GM19025 (cell line): Measurements from ENCODE around the gene IQGAP1.

ENCODE experiments used
- ATAC-seq: cut with Tn5 transposase; IDR thresholded peaks from one replicate; pipeline ENCODE4 v1.9.1; 2021; ENCODE audit warnings: mild to moderate bottlenecking, low read depth, moderate library complexity; ENCODE audit not compliant: unreplicated experiment

IQGAP1 gene

DNA sequence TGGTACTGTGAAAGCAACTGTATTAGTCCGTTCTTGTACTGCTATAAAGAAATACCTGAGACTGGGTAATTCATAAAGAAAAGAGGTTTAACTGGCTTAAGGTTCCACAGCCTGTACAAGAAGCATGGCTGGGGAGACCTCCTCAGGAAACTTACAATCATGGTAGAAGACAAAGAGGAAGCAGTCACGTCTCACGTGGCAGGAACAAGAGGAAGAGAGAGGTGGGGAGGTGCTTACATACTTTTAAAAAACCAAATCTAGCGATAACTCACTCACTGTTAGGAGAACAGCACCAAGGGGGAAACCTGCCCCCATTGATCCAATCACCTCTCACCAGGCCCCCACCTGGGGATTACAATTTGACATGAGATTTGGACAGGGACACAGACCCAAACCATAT, 48.9 kb downstream of the IQGAP1 start:
- ATAC-seq, result no peak

DNA sequence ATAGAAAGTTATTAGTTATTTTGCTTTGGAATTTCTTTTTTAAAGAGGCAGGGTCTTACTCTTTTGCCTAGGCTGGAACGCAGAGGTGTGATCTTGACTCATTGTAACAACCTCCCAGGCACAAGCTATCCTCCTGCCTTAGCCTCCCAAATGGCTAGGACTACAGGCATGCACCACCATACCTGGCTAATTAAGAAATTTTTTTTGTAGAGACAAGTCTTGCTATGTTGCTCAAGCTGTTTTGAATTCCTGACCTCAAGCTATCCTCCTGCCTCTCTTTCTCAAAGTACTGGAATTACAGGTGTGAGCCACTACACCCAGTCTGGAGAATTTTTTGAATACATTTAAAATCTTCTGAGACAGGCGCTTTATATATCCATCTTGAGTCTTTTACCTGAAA, 49.5 kb downstream of the IQGAP1 start:
- no peak for ATAC-seq

DNA sequence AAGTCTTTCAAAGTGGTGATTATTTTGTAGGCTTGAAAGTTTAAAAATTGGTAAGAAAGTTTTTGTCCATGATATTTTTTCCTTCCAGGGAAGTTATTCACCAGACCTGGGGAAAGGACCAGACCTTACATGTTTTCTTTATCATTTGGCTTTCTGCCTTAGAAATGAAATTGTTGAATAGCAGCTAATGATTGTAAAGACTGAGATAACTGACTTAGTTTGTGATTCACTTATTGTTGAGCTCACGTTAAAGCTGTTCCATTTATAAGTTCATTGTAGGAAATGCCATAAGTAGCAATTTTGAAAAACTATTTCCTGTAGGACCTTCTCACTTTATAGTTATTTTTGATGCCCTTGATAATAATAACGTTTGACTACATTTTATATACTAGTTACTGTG, 51.9 kb downstream of the IQGAP1 start:
- ATAC-seq, result no peak

DNA sequence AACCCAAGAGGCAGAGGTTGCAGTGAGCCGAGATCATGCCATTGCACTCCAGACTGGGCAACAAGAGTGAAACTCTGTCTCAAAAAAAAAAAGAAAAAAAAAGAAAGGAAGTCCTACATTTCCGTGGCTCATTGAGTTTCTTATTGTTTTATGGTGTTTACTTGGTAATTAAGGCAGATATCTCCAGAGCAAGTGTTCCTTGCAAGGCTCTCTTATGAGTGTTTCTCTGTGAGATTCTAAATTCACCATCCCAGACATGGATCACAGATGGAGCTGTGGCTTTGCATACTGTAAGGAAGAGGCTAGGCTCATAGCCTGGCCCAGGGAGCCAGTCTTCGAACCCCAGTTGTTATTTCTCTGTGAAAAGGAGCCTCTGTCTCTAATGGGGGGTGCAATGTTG, 53.0 kb downstream of the IQGAP1 start:
- no peak for ATAC-seq

DNA sequence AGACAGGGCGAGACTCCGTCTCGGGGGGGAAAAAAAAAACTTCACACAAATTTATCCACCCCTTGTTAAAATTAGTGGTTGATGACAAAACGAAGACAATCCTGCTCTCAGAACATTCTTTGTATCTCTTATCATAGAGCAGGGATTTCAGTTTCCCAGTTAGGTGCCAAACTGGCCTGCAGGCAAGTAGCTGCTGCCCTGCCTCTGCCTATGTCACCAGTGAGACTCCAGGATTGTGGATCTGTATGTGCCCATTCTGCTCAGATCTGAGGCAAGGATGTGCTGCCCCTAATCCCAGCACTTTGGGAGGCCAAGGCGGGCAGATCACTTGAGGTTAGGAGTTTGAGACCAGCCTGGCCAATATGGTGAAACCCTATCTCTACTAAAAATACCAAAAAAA, 54.4 kb downstream of the IQGAP1 start:
- no peak for ATAC-seq

DNA sequence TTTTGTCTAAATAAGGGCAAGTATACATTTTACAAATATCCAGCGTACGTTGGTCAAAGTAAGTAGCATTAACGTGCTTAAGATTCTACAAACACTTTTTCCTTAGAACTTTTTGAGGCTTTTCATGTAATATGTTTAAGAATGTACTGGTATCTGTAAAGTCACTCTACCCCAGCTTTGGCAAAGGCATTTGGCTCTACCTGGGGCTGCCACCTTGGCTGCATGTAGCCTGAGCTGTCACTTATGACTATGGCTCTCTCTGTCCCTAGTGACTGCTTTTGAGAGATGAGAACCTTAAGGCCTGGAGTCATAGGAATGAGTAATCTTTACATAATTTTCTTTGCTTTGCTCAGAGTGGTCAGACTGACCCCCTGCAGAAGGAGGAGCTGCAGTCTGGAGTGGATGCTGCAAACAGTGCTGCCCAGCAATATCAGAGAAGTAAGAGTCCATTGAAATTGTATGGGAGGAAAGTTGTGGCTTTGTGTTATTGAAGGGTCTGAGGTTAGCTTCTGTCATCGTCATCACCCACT, 61.2 kb downstream of the IQGAP1 start:
- no peak for ATAC-seq

DNA sequence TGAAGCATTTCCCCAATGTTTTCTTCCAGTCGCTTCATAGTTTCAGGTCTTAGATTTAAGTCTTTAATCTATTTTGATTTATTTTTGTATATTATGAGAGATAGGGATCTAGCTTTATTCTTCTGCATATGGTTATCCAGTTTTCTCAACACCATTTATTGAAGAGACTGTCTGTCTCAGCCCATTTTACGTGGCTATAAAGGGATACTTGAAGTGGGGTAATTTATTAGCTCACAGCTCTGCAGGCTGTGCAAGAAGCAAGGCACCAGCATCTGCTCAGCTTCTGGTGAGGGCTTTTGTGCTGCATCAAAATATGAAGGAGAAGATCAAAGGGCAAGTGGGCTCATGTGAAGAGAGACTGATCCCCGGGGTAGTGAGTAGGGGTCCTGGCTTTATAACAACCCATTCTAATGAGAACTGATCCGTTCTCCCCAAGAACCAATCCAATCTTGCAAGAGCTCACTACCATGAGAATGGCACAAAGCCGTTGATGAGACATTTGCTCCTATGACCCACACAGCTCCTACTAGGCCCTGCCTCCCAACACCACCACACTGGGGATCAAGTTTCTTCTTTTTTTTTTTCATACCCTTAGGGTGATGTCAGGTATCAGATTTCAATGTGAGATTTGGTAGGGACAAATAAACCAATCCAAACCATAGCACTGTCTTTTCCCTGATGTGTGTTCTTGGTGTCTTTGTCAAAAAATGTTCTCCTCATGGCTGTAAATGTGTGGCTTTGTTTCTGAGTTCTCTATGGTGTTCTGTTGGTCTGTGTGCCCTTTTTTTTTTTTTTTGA, 63.2 kb downstream of the IQGAP1 start:
- no peak for ATAC-seq

DNA sequence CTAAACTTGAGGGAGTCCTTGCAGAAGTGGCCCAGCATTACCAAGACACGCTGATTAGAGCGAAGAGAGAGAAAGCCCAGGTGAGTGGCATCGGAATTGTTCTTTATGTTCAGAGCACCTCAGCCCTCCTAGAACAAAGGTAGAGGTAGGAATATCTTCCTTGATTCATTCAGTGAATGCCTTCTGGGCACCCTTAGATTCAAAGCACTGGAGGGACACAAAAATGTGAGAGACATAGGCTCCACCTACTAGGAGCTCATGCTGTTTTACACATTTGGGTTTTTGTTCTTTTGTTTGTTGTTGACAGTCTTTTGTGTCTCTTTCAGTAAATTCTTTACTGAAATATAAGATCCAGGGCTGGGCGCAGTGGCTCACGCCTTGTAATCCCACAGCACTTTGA, 68.2 kb downstream of the IQGAP1 start:
- no peak for ATAC-seq

DNA sequence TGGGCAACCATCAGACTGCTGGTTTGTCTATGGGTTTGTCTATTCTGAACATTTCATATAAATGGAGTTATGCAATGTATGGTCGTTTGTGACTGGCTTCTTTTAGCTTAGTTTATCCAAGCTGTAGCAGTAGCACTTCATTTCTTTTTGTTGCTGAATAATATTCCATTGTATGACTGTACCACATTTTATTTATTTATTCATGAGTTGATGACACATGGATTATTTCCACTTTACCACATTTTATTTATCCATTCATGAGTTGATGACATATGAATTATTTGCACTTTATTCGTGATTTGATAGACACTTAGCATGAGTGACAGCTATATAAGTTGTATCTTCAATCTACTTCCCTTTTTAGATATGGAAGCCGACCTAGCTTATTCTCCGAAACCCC, 70.0 kb downstream of the IQGAP1 start:
- no peak for ATAC-seq

DNA sequence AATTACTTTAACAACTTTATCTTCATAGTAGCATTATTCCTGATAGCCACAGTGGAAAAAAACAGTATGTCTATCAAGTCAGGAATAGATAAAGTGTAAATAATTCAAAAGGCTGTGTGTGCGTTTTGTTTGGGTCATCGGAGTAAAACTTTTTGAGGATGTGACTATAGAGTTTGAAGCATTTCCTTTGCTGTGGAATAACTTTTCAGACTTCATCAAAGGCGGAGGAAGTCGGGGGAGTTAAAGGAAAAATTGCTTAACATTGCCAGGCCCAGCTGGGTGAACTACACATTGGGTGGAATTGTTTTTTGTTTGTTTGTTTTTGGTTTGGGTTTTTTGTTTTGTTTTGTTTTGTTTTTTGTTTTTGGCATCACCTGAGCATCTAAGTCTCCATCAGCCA, 71.3 kb downstream of the IQGAP1 start:
- no peak for ATAC-seq

DNA sequence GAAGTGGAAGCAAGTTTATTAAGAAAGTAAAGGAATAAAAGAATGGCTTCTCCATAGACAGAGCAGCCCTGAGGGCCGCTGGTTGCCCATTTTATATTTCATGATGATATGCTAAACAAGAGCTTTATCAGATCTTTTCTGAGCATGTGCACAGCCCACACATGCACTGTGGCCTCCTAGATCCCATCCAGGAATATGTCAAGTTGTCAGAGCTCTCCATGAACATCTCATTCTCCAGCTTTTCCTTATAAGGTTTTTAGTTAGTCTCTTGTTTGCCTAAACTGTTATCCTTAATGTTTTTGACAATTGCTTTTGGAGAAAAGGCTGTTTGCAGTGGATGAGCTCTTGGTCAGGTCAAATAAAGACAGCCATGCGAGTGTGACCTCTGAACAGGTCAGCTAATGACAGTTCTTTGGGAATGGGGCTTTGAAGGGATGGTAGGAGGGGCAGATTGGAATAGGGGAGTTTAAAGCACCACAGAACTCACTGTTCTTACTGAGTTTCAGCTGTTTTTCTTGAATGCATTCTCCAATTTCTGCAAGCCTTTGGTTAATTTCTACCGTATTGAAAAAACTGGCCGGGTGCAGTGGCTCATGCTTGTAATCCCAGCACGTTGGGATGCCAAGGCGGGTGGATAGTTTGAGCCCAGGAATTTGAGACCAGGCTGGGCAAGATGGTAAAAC, 72.2 kb downstream of the IQGAP1 start:
- ATAC-seq, result no peak

DNA sequence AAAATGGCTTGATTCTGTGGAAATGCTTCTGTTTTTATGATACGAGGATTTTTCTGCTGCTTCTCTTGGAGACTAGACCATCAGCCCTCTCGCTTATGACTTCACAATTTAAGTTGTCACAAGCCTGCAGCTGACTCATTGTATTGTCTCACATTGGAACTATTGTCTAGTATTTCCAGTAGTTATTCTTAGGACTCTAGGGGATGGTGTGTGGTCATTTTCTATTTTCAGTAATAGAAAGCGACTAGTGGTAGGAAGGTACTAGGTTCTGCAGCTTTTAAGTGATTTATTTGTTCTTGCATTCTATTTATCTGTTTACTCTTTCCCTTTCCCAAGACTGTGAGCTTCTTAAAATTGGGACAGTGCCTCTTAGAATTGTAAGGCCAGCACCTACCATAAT, 75.3 kb downstream of the IQGAP1 start:
- no peak for ATAC-seq

DNA sequence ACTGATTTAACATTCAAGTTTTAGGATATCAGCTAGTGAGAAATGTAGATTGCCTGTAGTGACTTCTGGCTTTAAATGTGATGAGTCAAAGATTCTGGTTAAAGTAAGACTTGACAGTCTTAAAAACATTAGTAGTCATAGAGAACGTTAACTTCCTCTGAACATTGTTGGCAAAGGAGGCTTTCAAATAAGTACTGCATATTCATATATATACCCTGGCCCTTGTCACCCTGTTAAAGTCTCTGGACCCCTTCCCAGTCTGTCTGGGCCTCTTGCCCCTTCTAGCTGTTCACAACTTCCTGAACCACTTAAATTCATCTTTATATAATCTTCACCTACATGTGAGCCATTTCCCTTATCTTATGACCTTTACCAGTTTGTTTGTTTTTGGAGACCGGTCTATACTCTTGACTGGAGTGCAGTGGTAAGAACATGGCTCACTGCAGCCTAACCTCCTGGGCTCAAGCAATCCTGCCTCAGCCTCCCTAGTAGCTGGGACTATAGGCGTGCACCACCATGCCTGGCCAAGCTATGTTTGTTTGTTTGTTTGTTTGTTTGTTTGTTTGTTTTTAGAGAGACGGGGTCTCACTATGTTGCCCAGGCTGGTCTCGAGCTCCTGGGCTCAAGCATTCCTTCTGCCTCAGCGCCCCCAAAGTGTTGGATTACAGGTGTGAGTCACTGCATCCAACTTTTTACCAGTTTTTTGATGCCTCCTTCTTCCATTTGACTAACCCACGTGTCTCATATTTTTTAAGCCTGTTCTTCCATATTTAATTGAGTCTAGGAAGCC, 77.3 kb downstream of the IQGAP1 start:
- no peak for ATAC-seq

DNA sequence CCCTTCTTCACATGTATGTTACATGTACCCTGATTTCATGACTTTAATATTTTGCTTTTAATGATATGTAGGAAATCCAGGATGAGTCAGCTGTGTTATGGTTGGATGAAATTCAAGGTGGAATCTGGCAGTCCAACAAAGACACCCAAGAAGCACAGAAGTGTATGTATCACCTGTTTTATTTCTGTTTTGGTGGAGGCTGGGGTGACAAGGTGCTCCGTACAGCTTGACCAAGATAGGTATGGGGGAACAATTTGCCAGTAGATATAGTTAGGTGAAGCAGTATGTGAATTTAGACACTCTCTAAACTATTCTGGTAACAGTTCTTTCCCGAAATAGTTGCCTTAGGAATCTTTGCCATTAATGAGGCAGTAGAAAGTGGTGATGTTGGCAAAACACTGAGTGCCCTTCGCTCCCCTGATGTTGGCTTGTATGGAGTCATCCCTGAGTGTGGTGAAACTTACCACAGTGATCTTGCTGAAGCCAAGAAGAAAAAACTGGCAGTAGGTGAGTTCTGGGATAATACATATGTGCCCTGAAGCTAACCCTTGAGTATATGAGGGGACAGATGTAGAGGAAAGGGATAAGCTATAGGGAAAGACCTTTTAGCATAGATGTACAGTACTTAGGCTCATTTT, 78.0 kb downstream of the IQGAP1 start:
- no peak for ATAC-seq

DNA sequence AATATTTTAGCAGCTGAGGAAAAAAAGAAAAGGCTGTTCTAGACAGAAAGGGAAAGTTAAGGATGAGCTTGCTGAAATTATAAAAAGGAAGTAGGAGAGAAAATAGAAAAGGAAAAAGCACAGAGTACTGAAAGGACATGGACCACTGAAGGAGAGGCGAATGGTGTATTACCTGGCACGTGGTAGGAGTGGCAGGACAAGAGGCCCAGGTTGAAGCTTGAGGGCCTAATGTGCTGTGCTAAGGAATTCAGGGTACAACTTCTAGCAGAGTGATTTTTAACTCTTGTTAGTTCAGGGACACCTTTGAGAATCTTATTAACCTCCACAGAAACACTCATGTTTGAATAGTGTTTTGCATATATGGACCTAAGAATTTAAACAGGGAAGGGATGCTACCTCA, 81.7 kb downstream of the IQGAP1 start:
- no peak for ATAC-seq

DNA sequence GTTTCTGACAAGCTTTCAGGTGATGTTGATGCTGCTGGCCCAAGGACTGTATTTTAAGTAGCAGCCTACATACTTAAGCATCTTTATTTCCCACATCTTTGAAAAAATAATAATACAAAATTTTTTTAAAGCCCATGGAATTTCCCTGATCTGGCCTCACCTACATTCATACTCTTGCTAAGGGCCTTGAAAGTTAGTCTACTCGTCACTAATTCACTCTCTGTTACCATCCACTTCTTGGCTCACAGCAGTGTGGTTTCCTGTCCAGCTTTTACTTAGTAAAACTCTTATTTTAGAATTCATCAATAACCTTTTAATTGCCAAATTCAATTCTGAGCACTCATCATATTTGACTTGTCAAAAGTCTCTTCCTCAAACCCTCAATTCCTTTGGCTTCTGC, 82.4 kb downstream of the IQGAP1 start:
- ATAC-seq, result no peak

DNA sequence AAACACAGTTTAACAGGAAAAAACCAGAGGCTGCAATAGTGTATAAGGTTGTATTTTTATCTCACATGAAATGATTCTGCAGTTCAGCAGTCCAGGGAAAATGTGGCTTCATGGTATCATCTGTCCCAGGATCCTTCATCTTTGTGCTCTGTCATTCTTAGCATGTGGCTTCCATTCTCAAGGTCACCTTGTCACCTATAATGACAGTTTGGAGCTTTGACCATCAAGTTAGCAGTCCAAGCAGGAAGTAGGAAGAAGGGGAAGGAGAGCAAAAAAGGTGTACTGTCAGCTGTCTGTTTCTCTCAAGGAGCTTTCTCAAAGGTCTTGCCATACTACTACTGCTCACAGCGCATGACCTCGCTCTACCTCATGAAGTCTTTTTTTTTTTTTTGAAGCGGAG, 83.1 kb downstream of the IQGAP1 start:
- ATAC-seq, result no peak

DNA sequence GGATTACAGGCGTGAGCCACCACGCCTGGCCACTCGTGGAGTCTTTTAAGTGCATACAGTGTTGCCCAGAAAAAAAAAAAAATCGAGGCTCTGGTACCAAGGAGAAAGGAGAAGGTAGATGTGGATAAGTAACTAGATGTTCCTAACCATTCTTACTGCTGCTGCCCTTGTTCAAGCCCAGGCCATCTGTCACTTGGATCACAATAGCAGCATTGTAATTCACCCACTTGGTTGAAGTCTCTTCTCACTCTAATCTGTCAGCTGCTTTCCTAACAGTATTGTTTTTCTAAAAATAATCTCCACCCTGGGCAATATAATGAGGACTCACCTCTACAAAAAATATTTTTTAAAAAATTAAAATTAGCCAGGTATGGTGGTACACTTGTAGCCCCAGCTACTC, 83.7 kb downstream of the IQGAP1 start:
- ATAC-seq, result no peak

DNA sequence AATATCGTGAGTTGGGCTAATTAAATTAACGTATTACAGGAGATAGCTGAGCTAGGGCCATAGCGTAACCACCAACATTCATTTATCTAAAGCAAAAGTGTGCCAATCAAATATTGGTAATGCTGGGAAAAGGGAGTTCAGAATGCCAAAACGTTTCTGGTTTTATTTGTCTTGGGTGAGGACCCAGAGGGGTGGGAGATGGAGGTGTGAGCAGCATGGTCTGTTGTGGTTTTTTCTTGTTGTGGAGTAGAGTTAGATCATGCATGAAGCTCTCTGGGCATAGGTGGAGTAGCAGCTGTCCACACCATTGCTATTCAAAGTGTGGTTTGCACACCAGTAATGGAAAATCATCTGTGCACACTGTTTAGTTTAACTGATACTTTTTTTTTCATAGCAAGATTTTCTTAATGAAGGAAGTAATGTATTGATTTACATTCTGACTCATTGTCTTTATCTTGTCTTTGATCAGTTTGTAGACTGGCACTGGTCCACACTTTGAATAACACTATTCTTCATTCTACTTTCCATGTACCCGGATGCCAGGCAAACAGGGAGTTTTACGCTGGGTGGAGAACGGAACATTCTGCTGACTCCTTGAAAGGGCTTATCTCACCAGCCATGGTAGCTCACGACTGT, 90.9 kb downstream of the IQGAP1 start:
- no peak for ATAC-seq

DNA sequence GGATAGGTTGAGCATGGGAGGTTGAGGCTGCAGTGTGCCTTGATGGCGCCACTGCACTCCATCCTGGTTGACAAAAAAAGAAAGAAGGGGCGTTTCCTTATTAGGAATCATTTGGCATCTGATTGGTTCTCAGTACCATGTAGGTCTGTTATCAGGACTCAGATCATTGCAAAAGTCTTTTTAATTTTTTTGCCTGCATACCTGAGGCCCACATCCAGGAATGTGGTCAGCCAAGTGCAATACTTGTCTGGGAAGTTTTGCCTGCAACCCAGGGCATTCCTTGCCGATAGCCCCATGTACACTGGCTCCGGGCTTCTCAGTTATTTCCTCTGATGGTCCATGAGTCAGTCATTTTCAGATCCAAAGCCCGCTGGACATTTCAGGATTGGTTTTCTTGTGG, 91.6 kb downstream of the IQGAP1 start:
- no peak for ATAC-seq
